Measurements from ENCODE around the gene ITGB6.

DNA sequence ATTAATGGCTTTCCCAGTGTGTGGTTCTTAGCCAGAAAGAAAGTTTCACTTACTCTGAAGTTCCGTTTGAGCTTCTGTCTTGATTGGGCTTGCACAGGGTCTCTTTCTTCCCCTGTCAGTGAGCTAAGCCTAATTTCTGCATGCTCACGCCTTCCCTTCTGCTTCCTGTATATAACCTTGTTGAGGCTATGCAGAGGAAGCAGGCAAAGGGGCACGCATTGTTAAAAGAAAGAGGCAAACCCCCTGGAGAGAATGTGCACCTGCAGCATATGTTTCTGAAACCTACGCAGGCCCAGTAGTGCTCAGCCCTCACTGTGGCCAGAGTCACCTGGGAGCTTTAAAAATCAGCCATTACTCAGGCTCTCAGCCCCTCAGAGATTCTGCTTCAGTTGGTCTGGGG lies 123.2 kb downstream of the ITGB6 start:
- TF ChIP-seq CTCF (IDR thresholded peaks at IDR 0.05): no peak
- no peak for TF ChIP-seq POLR2A (IDR thresholded peaks at IDR 0.05)

All from thyroid gland (tissue), 4 donors.